ENCODE data around the gene NNT.

GRCh38 chr5:43565043-43565442 lies 37.9 kb upstream of the NNT start:
- no peak for TF ChIP-seq CTCF (CRISPR knock-in tag; IDR thresholded peaks at IDR 0.05)
- TF ChIP-seq ZNF138 (CRISPR knock-in tag; IDR thresholded peaks at IDR 0.05; ENCODE audit: low read depth) = no peak

Measured in HepG2 (cell line).